Natural killer cell (primary cell): Measurements from ENCODE around the gene RAD51B. TPM values are rescaled to one million over a fixed set of nuclear protein-coding genes. Genes with fewer than 3 reads are reported as not detected.
A peak's percentile ranks its signal among the peaks of the same experiment; 100 is the strongest.

Experiments used
- ATAC-seq, 3 donors: fragments of 150-1000 bp in 2 of 3; fragments of 200-7000 bp in 1 of 3; cut with Tn5 transposase; 1 replicate in 1 of 3; 2 replicates in 2 of 3; pipeline ENCODE4 v1.10.0; 2021; ENCODE audit warnings: mild to moderate bottlenecking in 2 of 3, moderate library complexity in 2 of 3
- DNase-seq, 2 donors: peaks; one replicate each; pipeline versions ENCODE4 v3.0.0 to v3.0.0-alpha.2; 2013 to 2021; ENCODE audit warnings: mixed read lengths in 1 of 2
- H3K27ac ChIP-seq: one replicate; pipeline ENCODE4 v1.5.1; 2013; ENCODE audit warnings: mild to moderate bottlenecking, low read length
- H3K27me3 ChIP-seq: one replicate; pipeline ENCODE4 v1.6.1; 2013; ENCODE audit warnings: low read length; ENCODE audit not compliant: control insufficient read depth, insufficient read depth
- H3K36me3 ChIP-seq: one replicate; pipeline ENCODE4 v1.6.1; 2013; ENCODE audit warnings: low read length; ENCODE audit not compliant: control insufficient read depth, insufficient read depth
- H3K4me1 ChIP-seq: one replicate; pipeline ENCODE4 v1.6.1; 2013; ENCODE audit warnings: low read length; ENCODE audit not compliant: control insufficient read depth, insufficient read depth
- H3K4me3 ChIP-seq: one replicate; pipeline ENCODE4 v1.5.1; 2013; ENCODE audit warnings: low read length
- H3K9me3 ChIP-seq: one replicate; pipeline ENCODE4 v1.6.1; 2013; ENCODE audit warnings: low read length; ENCODE audit not compliant: control insufficient read depth, insufficient read depth
- H3K27ac Mint-ChIP-seq, 2 donors: one replicate each; pipeline ENCODE4 v1.8.0; 2022; ENCODE audit warnings: mild to moderate bottlenecking in 2 of 2, mixed read lengths in 2 of 2, moderate library complexity in 1 of 2
- H3K27me3 Mint-ChIP-seq, 2 donors: one replicate each; pipeline ENCODE4 v1.8.0; 2022; ENCODE audit warnings: low read depth in 2 of 2, mixed read lengths in 2 of 2
- H3K36me3 Mint-ChIP-seq: one replicate; pipeline ENCODE4 v1.8.0; 2022; ENCODE audit warnings: mixed read lengths
- H3K4me1 Mint-ChIP-seq, 2 donors: one replicate each; pipeline ENCODE4 v1.8.0; 2022; ENCODE audit warnings: mixed read lengths in 2 of 2
- H3K4me3 Mint-ChIP-seq: one replicate; pipeline ENCODE4 v1.8.0; 2022; ENCODE audit warnings: mild to moderate bottlenecking, moderate library complexity, mixed read lengths
- H3K9me3 Mint-ChIP-seq, 2 donors: one replicate each; pipeline ENCODE4 v1.8.0; 2022; ENCODE audit warnings: mixed read lengths in 2 of 2
- WGBS: methylation state at CpG from one replicate; pipeline ENCODE4 v1.1.7; 2013; ENCODE audit warnings: missing lambda C conversion rate; ENCODE audit not compliant: insufficient coverage; 5-methylcytosine and 5-hydroxymethylcytosine counted together
- intact Hi-C: fragments of 100-400 bp; cut with micrococcal nuclease; formaldehyde crosslinking; loops from one replicate; pipeline ENCODE4 v1.14.2; 2022
- total RNA-seq, 4 donors: library from RNA; stranded (reverse); fragments of 120-200 nt in 1 of 4; gene quantifications; one replicate each; pipeline versions ENCODE4 v1.2.3 to v1.2.4, GENCODE V29; 2013 to 2022
- TF ChIP-seq, protein P1 (sequence below): fragments of 200-600 bp; IDR thresholded peaks from one replicate; pipeline ENCODE4 v1.8.0; 2022; ENCODE audit warnings: antibody characterized with exemption

The RAD51B gene
- total RNA-seq, 3 donors from 2014 or later (not counting 1 experiment from before 2014, with no cell fraction given): 28.1 to 37.6 (median 28.6) TPM

DNA sequence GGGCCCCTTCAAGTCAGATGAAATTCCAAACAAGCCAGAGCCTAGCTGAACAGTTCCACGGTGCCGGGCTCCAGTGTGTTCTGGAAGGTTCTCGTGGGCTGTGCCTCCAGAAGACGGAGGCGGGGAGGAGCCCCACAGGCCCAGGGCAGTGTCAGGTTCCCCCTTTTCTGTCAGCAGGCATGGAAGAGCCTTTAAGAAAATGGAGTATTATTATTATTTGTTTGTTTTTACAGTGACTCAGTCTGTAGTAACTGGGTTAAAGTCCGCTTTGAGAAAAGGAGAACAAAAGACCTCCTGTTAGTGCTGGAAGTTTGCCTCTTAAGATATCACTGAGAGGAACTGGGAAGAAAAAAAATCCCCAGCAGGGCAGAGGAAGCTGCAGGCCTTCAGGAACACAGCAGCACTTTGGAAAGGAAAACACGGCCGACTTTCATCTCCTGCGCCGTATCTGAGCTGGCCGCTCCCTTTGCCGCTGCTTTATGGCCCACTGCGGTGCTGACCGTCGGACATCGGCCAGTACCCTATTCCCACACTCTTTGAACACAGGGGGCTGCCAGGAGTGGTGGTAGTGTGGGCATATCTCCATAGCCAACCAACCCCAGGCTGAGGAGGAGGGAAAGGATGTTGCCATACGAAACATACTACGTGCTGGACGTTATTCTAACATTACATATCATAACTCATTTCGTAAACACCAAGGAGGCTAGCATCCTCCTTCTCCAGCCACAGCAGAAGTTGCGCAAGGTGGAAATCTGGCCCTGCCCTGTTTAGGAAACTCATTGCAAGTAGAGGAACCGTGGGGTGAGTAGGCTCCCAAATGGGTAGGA lies 779.3 kb downstream of the RAD51B start:
- Mint-ChIP-seq H3K4me1 (peaks cover 0 to 13% of the 10 kb centered on the region in 2 donors), H3K36me3 (no peaks in the 10 kb centered on the region), H3K9me3 (no peaks in the 10 kb centered on the region), H3K27me3 (no peaks in the 10 kb centered on the region), H3K4me3 (no peak overlapping the region), H3K27ac (no peak overlapping the region)
- intact Hi-C loops: no loop called here
- peaks cover 5% of the 10 kb centered on the region for H3K4me1 ChIP-seq
- H3K36me3 ChIP-seq: no peaks in the 10 kb centered on the region
- H3K4me3 ChIP-seq: no peak overlapping the region
- no peaks in the 10 kb centered on the region for H3K27me3 ChIP-seq
- WGBS: 83% methylated on average over 15 of the region's 22 CpGs
- peak overlapping the region; percentile 36 for H3K27ac ChIP-seq
- H3K9me3 ChIP-seq: no peaks in the 10 kb centered on the region
- peak in 2 of 3 donors; percentile 29 to 32 for ATAC-seq
- TF ChIP-seq, protein P1, sequence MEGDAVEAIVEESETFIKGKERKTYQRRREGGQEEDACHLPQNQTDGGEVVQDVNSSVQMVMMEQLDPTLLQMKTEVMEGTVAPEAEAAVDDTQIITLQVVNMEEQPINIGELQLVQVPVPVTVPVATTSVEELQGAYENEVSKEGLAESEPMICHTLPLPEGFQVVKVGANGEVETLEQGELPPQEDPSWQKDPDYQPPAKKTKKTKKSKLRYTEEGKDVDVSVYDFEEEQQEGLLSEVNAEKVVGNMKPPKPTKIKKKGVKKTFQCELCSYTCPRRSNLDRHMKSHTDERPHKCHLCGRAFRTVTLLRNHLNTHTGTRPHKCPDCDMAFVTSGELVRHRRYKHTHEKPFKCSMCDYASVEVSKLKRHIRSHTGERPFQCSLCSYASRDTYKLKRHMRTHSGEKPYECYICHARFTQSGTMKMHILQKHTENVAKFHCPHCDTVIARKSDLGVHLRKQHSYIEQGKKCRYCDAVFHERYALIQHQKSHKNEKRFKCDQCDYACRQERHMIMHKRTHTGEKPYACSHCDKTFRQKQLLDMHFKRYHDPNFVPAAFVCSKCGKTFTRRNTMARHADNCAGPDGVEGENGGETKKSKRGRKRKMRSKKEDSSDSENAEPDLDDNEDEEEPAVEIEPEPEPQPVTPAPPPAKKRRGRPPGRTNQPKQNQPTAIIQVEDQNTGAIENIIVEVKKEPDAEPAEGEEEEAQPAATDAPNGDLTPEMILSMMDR: no peak
- no peak for DNase-seq

DNA sequence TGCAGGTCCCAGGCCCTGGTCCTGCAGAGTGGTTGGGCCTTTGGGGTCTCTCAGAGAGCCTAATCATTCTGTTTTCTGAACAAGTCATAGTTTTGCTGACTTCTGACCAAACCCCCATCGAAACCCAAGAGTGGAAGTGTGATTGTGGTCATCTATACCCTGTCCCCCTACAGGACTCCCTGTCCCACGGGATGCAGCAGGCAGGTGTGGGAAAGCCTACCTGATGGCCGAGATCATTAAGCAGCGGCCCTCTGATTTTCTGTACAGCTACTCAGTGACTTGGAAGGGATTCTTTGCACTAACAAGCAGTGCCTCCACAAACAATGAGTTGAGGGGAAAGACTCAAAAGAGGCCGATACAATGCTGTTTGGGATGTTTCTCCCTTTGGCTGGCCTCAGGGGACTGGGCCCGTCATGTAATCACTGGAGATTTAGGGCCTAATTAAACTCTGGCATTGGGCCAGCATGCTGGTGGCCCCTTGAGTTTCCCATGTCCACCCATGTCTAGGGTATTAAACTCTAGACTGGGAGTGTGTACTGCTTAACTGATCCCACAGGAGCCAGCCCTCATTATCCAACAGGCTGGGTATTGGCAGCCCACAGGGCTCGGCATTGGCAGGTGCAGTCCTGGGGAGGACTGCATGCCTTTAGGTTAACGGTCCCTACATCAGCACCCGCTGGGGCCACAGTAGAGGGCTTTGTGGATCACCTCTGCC lies 780.5 kb downstream of the RAD51B start:
- no peaks in the 10 kb centered on the region for H3K36me3 ChIP-seq
- no peaks in the 10 kb centered on the region for H3K9me3 Mint-ChIP-seq
- H3K36me3 Mint-ChIP-seq: no peaks in the 10 kb centered on the region
- peaks cover 7% of the 10 kb centered on the region for H3K9me3 ChIP-seq
- intact Hi-C loops: no loop called here
- ATAC-seq (no peak), DNase-seq (no peak)
- H3K4me3 ChIP-seq: no peak overlapping the region
- no peaks in the 10 kb centered on the region for H3K27me3 Mint-ChIP-seq
- TF ChIP-seq, protein P1: no peak
- no peak overlapping the region for H3K27ac Mint-ChIP-seq
- WGBS: 94% methylated on average over 9 of the region's 9 CpGs
- peaks cover 0 to 6% of the 10 kb centered on the region in 2 donors for H3K4me1 Mint-ChIP-seq
- no peak overlapping the region for H3K27ac ChIP-seq
- H3K4me3 Mint-ChIP-seq: no peak overlapping the region
- H3K27me3 ChIP-seq: no peaks in the 10 kb centered on the region
- no peaks in the 10 kb centered on the region for H3K4me1 ChIP-seq

DNA sequence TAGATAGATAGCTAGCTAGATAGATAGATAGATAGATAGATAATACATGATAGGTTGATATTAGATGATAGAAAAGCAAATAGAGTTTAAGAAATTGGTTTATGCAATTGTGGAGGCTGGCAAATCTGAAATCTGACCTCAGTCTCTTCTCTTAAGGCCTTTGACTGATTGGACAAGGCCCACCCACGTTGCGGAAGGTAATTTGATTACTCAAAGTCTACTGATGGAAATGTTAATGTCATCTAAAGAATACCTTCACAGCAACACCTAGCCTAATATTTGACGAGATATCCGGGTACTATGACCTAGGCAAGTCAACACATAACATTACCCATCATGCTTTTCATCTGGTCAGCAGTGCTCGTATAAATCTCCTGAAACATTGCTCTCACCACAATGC lies 782.9 kb downstream of the RAD51B start:
- Histone ChIP-seq H3K27ac (no peak overlapping the region), H3K4me1 (peaks cover 10% of the 10 kb centered on the region), H3K36me3 (no peaks in the 10 kb centered on the region), H3K9me3 (peaks cover 10% of the 10 kb centered on the region), H3K27me3 (no peaks in the 10 kb centered on the region), H3K4me3 (no peak overlapping the region)
- Mint-ChIP-seq H3K27me3 (no peaks in the 10 kb centered on the region), H3K27ac (no peak overlapping the region), H3K36me3 (no peaks in the 10 kb centered on the region), H3K4me1 (peaks cover 8 to 15% of the 10 kb centered on the region in 2 donors), H3K4me3 (no peak overlapping the region), H3K9me3 (no peaks in the 10 kb centered on the region)
- ATAC-seq (no peak), DNase-seq (no peak)
- TF ChIP-seq, protein P1: no peak
- WGBS: 82% methylated on average over 5 of the region's 5 CpGs
- intact Hi-C loops: no loop called here
